Measurements from ENCODE around the gene SHISAL1. TPM values are rescaled to one million over a fixed set of nuclear protein-coding genes. Genes with fewer than 3 reads are reported as not detected.

SHISAL1 gene
- total RNA-seq, 1 experiment from 2014 or later = 1.1 TPM

DNA sequence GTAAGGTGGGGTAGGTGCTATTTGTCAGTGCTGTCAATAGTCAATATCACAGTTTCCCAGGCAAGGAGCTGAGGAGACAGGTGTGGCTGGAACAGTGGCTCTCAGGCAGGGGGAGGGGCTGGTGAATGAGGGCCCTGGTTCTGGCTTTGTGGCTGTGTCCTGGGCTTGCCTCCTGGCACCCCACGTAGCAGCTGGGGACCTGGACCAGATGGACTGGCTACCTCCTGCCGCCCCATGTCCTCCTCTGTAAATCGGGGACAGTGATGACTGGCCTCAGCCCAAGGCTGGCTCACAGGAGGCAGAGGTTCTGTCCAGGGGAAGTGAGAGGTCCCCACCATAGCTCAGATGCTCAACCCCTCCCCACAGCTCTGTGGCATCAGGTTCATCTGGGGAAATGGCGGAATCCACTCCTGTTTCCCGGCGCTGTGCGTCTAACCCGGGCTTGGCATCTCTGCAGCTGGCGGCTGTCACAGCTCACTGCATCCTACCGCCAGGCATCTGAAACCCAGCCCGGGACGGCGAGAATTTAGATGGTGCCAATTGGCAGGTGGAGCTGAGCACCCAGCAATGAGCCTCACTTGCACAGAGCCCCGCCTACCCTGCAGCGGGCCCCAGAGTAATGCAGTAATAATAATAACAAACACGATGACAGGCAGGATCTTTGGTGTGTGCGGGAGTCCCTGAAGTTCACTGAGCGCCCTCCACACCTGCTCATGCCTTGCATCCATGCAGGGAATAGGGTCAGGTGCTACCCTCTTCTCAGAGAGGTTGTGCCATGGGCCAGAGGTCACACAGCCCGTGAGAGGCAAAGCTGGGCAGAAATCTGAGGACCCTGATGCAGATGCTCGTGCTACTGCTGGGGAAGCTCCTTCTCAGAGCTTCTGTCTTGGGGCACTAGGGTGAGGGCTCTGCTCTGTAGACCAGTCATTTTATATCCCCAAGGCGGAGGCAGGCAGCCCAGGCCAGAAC lies 27.8 kb upstream of the SHISAL1 start:
- Histone ChIP-seq H3K9me2 (replicated peaks; ENCODE audit: low read length) (no peaks in the 10 kb centered on the region), H2AFZ (ENCODE audit: low read length) (no peak overlapping the region), H3K4me2 (ENCODE audit: low read length) (no peak overlapping the region), H3K4me3 (ENCODE audit: low read length) (no peak overlapping the region), H3K79me2 (ENCODE audit: low read length) (no peaks in the 10 kb centered on the region), H3K27me3 (ENCODE audit: low read length) (no peaks in the 10 kb centered on the region), H3K36me3 (ENCODE audit: low read depth, low read length) (no peaks in the 10 kb centered on the region), H3K27ac (ENCODE audit: low read length) (no peak overlapping the region), H3K4me1 (ENCODE audit: insufficient read depth, low read length) (peaks cover 18% of the 10 kb centered on the region; the same call in 1 of the 2 replicates), H4K20me1 (ENCODE audit: low read length) (no peaks in the 10 kb centered on the region), H3K9me3 (ENCODE audit: low read length) (no peaks in the 10 kb centered on the region), H3F3A (ENCODE audit: low read length, unreplicated experiment) (no peaks in the 10 kb centered on the region), H3K9ac (ENCODE audit: low read length) (no peak overlapping the region)
- BruUV-seq (replicated peaks) = no TSS peak
- ChIA-PET CTCF (no interaction called here), POLR2A (ENCODE audit: unreplicated experiment) (no interaction called here)
- DNase-seq (no peak), ATAC-seq (no peak)
- intact Hi-C loops (cut with micrococcal nuclease) = no loop called here
- TF ChIP-seq, protein P1, sequence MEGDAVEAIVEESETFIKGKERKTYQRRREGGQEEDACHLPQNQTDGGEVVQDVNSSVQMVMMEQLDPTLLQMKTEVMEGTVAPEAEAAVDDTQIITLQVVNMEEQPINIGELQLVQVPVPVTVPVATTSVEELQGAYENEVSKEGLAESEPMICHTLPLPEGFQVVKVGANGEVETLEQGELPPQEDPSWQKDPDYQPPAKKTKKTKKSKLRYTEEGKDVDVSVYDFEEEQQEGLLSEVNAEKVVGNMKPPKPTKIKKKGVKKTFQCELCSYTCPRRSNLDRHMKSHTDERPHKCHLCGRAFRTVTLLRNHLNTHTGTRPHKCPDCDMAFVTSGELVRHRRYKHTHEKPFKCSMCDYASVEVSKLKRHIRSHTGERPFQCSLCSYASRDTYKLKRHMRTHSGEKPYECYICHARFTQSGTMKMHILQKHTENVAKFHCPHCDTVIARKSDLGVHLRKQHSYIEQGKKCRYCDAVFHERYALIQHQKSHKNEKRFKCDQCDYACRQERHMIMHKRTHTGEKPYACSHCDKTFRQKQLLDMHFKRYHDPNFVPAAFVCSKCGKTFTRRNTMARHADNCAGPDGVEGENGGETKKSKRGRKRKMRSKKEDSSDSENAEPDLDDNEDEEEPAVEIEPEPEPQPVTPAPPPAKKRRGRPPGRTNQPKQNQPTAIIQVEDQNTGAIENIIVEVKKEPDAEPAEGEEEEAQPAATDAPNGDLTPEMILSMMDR (conservative IDR thresholded peaks at IDR 0.05; ENCODE audit: low read depth, low read length) = no peak
- no peak for TF ChIP-seq EZH2phosphoT487 (IDR thresholded peaks at IDR 0.05; ENCODE audit: borderline replicate concordance, low read length)
- TF ChIP-seq EZH2 (IDR thresholded peaks at IDR 0.05; ENCODE audit: low read length, unreplicated experiment) = no peak

- Histone ChIP-seq H3K4me2 (ENCODE audit: low read length) (no peak overlapping the region), H3K27me3 (ENCODE audit: low read length) (no peaks in the 10 kb centered on the region), H4K20me1 (ENCODE audit: low read length) (no peaks in the 10 kb centered on the region), H3F3A (ENCODE audit: low read length, unreplicated experiment) (no peaks in the 10 kb centered on the region), H3K4me1 (ENCODE audit: insufficient read depth, low read length) (peaks cover 18% of the 10 kb centered on the region; the same call in 1 of the 2 replicates), H3K79me2 (ENCODE audit: low read length) (no peaks in the 10 kb centered on the region), H3K4me3 (ENCODE audit: low read length) (no peak overlapping the region), H3K9ac (ENCODE audit: low read length) (no peak overlapping the region), H3K27ac (ENCODE audit: low read length) (no peak overlapping the region), H3K36me3 (ENCODE audit: low read depth, low read length) (no peaks in the 10 kb centered on the region), H3K9me2 (replicated peaks; ENCODE audit: low read length) (no peaks in the 10 kb centered on the region), H2AFZ (ENCODE audit: low read length) (no peak overlapping the region), H3K9me3 (ENCODE audit: low read length) (no peaks in the 10 kb centered on the region)
- no peak for DNase-seq
- CTCF ChIA-PET = interaction anchor here (0.6 kb wide), 1 partner anchor 148 kb away, joined by 3 read pairs; no protein-coding TSS in a partner anchor
- POLR2A ChIA-PET (ENCODE audit: unreplicated experiment) = no interaction called here
- no TSS peak for BruUV-seq (replicated peaks)
- TF ChIP-seq EZH2phosphoT487 (IDR thresholded peaks at IDR 0.05; ENCODE audit: borderline replicate concordance, low read length) (no peak), EZH2 (IDR thresholded peaks at IDR 0.05; ENCODE audit: low read length, unreplicated experiment) (no peak)
- intact Hi-C loops (cut with micrococcal nuclease) = loop anchor here (10.0 kb wide), 1 partner anchor 286 kb away; no protein-coding TSS in a partner anchor
- peak; percentile 24; the same call in 1 of the 2 replicates for ATAC-seq
Measured at GRCh38 chr22:44338906-44339305, 26.2 kb upstream of the SHISAL1 start.

GRCh38 chr22:44338177-44338810 lies 25.5 kb upstream of the SHISAL1 start:
- CTCF ChIA-PET = interaction anchor here (0.6 kb wide), 1 partner anchor 149 kb away, joined by 3 read pairs; no protein-coding TSS in a partner anchor
- peak; percentile 81 for ATAC-seq
- Histone ChIP-seq H3K4me2 (ENCODE audit: low read length) (no peak overlapping the region), H3F3A (ENCODE audit: low read length, unreplicated experiment) (no peaks in the 10 kb centered on the region), H3K36me3 (ENCODE audit: low read depth, low read length) (no peaks in the 10 kb centered on the region), H3K4me3 (ENCODE audit: low read length) (no peak overlapping the region), H3K27me3 (ENCODE audit: low read length) (no peaks in the 10 kb centered on the region), H3K9me2 (replicated peaks; ENCODE audit: low read length) (no peaks in the 10 kb centered on the region), H3K9me3 (ENCODE audit: low read length) (no peaks in the 10 kb centered on the region), H3K4me1 (ENCODE audit: insufficient read depth, low read length) (peaks cover 18% of the 10 kb centered on the region; the same call in 1 of the 2 replicates), H3K9ac (ENCODE audit: low read length) (no peak overlapping the region), H2AFZ (ENCODE audit: low read length) (no peak overlapping the region), H3K79me2 (ENCODE audit: low read length) (no peaks in the 10 kb centered on the region), H4K20me1 (ENCODE audit: low read length) (no peaks in the 10 kb centered on the region), H3K27ac (ENCODE audit: low read length) (no peak overlapping the region)
- intact Hi-C loops (cut with micrococcal nuclease) = loop anchor here (10.0 kb wide), 1 partner anchor 287 kb away; no protein-coding TSS in a partner anchor
- BruUV-seq (replicated peaks) = no TSS peak
- peak; percentile 14 for DNase-seq
- POLR2A ChIA-PET (ENCODE audit: unreplicated experiment) = no interaction called here
- TF ChIP-seq, protein P1 (conservative IDR thresholded peaks at IDR 0.05; ENCODE audit: low read depth, low read length) = no peak
- TF ChIP-seq EZH2 (IDR thresholded peaks at IDR 0.05; ENCODE audit: low read length, unreplicated experiment) (no peak), EZH2phosphoT487 (IDR thresholded peaks at IDR 0.05; ENCODE audit: borderline replicate concordance, low read length) (no peak)

Measured in PC-3 (cell line).